Ammon's horn (tissue), 1 donor: ENCODE measurements around the gene ADAMTS12.

Source experiments
- DNase-seq: peaks from one replicate; pipeline ENCODE4 v3.0.0-alpha.2; 2016; ENCODE audit warnings: low spot score

Gene ADAMTS12

DNA sequence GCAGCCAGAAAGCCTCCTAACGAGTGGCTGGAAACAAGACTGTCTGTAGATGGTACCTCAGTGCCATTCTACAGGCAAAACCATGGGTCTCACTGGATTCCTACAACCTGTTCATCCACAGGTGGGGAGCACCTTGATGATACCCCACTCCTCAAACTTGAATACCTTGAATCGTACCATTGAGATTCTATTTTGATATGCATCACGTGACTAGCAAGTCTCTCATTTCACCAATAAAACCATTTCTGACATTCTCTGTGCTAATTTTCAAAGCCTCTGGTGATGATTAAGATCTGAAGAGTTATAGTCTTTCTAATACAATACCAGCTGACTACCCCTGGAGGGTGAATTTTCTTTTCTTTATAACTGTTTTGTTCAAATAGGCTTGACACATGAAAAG is 188.9 kb downstream of the ADAMTS12 start:
- no peak for DNase-seq

DNA sequence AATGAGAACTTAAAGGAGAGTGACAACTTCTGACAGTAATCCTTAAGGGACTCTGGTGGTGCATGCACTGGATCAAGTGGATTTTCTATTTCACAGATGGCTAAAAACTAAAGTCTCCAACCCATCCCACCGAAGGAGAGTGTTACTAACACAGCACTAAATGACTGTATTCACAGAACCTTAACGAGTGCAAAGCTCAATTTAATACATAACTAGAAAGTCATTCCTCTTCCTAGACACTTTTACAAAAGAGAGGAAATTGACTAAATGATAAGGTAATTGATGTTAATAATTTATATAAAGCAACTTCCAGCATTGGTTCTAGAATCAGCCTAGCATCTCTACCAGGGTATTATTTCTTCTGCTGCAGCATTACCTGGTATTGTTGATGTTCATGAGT is 189.8 kb downstream of the ADAMTS12 start:
- no peak for DNase-seq

GRCh38 chr5:33701251-33701650 is 190.5 kb downstream of the ADAMTS12 start:
- no peak for DNase-seq

GRCh38 chr5:33696411-33696810 is 195.4 kb downstream of the ADAMTS12 start:
- DNase-seq = no peak

DNA sequence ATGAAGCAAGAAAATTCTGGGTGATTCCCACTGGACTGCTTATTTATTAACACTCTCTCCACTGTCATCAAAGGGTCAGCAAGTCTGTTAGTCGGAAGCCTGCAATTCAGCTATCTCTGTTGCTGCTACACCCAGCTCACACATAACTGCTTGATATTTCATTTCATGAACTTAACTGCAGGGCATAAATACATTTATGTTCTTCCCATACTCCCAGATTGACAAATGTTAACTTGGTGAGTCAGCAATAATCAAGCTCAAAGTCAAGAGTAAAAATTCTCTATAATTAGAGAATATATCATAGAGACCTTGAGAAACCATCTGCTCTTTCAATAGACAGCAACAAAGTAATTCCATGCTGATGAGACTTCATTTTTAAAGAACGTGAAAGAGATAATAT is 198.8 kb downstream of the ADAMTS12 start:
- no peak for DNase-seq

GRCh38 chr5:33691856-33692255 is 199.9 kb downstream of the ADAMTS12 start:
- no peak for DNase-seq

DNA sequence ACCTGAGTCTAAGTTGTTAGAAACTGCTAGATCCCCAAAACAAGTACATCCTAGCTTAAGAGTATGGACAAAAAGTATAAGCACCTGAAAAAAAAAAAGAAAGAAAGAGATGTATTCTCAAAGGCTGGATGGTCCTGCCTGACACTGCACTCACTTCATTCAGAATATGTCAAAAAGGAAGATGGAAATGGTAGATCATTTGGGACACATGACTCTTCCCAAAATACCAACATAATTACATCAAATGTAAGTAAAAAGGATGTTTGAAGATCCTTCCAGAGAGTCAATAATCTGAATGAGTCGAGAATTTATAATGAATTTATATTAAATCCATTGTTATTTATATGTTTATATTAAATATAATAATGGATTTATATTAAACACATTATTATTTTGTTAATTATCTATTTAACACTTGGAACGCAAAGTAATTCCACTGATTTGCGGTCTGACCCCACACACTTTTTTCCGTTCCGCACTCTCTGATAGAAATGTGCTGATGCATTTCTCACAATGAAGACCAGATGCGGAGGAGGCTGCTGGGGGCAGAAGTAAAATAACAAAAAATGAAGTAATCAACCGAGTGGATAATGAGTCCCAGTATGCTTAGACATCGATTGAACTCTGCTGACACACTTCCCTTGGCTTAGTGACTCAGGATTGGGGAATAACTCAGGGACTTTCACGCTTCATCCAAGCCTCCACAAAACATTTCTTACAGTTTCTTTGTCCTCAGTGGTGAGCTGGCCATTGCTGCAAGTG is 201.2 kb downstream of the ADAMTS12 start:
- DNase-seq = no peak

DNA sequence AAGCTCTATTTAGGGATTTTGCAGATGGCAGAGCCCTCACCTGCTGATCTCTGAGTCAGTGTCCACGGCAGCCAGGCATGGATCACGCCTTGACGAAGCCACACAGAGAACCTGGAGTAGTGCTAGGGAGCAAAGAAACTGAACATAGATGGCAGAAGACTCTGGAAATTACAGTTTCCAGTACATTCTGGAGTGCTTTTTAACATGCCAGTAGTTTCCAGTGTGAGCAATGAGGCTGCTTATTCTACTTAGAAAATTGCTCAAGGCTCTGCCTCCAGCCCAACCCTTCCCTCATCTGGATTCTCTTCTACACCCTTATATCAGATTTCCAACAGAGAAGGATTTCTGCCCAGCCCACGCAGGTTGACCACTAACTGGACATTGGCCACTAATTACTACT is 203.3 kb downstream of the ADAMTS12 start:
- DNase-seq = no peak

DNA sequence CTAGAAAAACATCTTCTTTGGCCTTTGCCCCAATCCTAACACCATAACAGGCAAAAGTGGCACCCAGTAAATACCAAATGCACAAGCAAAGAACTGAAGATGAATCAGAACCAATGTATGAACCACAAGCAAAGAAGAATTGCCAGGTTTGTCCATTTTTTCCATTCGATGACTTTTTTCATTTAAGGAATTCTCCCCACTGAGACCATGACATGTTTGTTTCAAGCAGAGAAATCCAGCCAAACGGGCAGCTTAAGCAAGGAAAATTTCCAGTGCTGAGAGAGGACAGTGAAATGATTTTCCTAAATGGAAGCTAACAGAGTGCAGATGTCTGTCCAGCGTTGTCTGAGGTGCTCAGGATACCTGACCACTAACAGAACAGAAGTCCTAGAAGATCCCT is 203.7 kb downstream of the ADAMTS12 start:
- no peak for DNase-seq

GRCh38 chr5:33685873-33686755 is 205.7 kb downstream of the ADAMTS12 start:
- DNase-seq = no peak

GRCh38 chr5:33684496-33685159 is 207.2 kb downstream of the ADAMTS12 start:
- no peak for DNase-seq

- DNase-seq = no peak
These were observed 212.0 kb downstream of the ADAMTS12 start for GRCh38 chr5:33679791-33680190.

- DNase-seq = no peak
These were observed 215.8 kb downstream of the ADAMTS12 start for GRCh38 chr5:33675958-33676464.

- DNase-seq = no peak
These were observed 220.0 kb downstream of the ADAMTS12 start for GRCh38 chr5:33671700-33672291.

GRCh38 chr5:33662722-33663427 is 228.9 kb downstream of the ADAMTS12 start:
- no peak for DNase-seq

GRCh38 chr5:33659526-33660169 is 232.1 kb downstream of the ADAMTS12 start:
- no peak for DNase-seq

DNA sequence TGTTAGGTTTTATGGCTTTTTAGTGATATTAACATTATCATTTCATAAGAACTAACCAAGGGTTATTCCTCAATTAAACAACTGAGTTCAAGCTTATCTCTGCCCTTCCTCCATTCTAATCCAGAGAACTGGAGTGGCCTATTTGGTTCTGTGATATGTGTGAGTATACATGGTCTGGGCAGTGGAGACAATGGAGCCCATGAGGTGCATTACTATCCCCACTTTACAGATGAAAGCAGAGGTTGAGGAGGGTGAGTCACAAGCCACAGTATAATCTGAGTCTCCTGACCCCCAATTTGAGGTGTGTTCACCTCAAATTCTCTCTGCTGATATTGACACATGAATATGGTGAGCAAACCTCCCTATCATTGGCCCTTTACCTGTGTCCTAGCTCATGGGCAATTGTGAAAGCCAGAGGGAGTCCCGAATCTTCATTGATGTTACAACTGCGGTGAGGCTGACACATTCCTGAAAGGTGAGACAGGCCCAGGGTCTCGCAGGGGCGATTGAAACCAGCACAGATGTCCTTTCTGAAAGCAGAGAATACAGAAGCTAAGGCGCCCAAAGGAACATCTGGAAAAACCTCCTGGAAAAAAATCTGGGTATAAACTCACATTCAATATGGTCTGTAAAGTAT is 233.9 kb downstream of the ADAMTS12 start:
- DNase-seq = no peak

DNA sequence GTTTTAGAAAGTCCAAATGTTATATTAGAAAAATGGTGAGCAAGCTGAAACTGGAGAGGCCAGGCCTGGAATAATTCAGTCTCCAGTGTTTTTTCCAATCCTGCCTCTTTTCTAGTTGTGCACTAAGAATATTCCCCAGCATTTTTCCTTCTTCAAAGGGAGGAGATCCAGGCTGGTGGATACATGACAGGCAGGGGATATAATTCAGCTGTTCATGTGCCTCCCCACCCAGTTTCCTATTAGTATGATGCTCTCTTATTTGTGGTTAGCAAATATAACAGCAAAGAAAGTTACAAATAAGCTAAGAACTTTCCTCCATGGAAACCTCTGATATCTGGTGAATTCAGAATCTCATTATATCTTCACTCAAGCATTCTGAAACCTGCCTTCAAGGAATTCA is 234.6 kb downstream of the ADAMTS12 start:
- DNase-seq = no peak

DNA sequence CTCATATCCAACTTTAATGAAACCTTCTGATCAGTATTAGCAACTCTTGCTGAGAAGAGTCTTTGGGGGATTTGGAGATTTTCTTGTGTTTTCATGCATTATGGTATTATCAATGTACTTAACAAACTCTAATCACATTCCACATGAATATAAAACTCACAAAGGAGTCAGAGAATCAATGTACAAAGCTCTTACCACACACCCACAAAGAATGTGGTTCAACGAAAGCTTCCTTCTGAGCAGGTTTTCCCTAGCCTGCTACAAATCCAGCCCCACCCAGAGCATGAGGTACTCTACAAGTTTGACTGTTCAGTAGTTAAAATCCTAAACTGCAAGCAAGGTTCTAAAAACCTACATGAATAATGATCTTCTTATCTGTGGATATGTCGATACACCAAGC is 240.9 kb downstream of the ADAMTS12 start:
- DNase-seq = no peak
